Nephron progenitor cell (in vitro differentiated cells): Measurements from ENCODE around the gene TTN.

Source experiments
- DNase-seq: peaks from one replicate; pipeline ENCODE4 v3.0.0; 2021
- H3K27ac Mint-ChIP-seq: 2 replicates; pipeline ENCODE4 v1.8.0; 2021; ENCODE audit warnings: mild to moderate bottlenecking, moderate library complexity, mixed read lengths
- H3K27me3 Mint-ChIP-seq: 2 replicates; pipeline ENCODE4 v1.8.0; 2021; ENCODE audit warnings: mild to moderate bottlenecking, low read depth, mixed read lengths; ENCODE audit not compliant: poor library complexity
- H3K36me3 Mint-ChIP-seq: 2 replicates; pipeline ENCODE4 v1.8.0; 2021; ENCODE audit warnings: low read depth, mixed read lengths
- H3K4me1 Mint-ChIP-seq: 2 replicates; pipeline ENCODE4 v1.8.0; 2021; ENCODE audit warnings: mixed read lengths
- H3K4me3 Mint-ChIP-seq: 2 replicates; pipeline ENCODE4 v1.8.0; 2021; ENCODE audit warnings: mild to moderate bottlenecking, moderate library complexity, mixed read lengths
- H3K9me3 Mint-ChIP-seq: 2 replicates; pipeline ENCODE4 v1.8.0; 2021; ENCODE audit warnings: mild to moderate bottlenecking, moderate library complexity, mixed read lengths
- CTCF ChIP-seq: fragments of 200-600 bp; sonication (generic); IDR thresholded peaks from 2 replicates; pipeline ENCODE4 v1.5.0; 2021; ENCODE audit warnings: antibody characterized with exemption

The TTN gene

DNA sequence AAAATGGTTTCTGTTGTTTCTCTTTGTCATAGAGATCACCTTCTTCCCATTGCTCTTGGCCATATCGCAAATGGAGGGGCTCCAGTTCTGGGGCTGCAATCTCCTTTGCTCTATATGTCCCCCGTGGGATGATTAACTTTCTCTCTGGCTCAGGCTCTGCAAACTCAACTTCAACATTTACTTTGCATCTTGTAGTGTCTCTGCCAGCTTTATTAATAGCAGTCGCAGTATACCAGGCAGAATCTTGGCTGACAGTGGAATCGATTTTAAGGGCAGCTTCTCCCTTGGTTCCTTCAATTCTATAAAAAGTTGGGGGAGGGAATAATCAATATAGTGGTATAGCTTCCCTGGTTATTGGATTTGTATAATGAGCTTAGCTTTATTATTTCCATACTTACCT, 30.5 kb downstream of the TTN start:
- H3K4me3 Mint-ChIP-seq, result no peak overlapping the region
- H3K27ac Mint-ChIP-seq, result no peak overlapping the region
- TF ChIP-seq CTCF, result no peak
- H3K36me3 Mint-ChIP-seq, result peaks cover 11% of the 10 kb centered on the region
- peaks cover 2% of the 10 kb centered on the region for H3K27me3 Mint-ChIP-seq
- DNase-seq, result no peak
- H3K9me3 Mint-ChIP-seq, result no peaks in the 10 kb centered on the region
- no peaks in the 10 kb centered on the region for H3K4me1 Mint-ChIP-seq

DNA sequence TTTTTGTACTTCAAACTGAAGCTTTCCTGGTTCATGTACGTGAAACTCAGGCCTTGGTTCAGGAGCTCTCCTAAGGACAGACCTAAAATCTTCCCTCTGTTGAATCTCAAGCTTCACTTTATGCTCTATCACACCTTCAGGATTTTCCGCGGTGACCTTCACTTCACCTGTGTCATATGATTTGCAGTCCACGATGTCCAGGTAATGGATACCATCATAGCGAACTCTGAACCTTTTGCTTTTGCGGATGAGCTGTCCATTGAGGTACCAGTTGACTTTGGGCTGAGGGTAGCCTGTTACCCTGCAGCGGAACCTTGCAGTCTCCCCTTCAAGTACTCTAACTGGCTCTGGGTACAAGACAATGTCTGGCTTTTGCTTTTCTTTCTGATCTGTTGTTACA, 31.2 kb downstream of the TTN start:
- no peak for TF ChIP-seq CTCF
- no peak for DNase-seq
- H3K4me1 Mint-ChIP-seq, result no peaks in the 10 kb centered on the region
- H3K27me3 Mint-ChIP-seq, result peaks cover 2% of the 10 kb centered on the region
- no peak overlapping the region for H3K4me3 Mint-ChIP-seq
- no peak overlapping the region for H3K27ac Mint-ChIP-seq
- H3K9me3 Mint-ChIP-seq, result no peaks in the 10 kb centered on the region
- H3K36me3 Mint-ChIP-seq, result peaks cover 11% of the 10 kb centered on the region

DNA sequence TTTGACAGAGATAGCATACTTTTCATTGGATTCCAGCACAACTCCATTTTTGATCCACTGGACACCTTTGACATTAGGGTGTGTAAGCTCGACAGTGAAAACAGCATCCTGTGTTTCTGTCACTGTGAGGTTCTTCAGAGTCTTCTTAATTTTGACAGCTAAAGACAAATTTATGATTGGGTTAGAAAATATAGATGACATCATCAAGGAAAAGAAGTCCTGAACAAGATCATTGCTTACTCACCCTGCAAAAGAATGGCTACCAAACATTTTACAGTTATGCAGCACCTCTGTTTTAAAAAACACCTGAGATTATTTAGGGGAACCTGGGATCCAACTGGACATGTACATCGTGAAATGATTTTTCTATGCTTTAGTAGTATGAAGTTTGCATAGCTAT, 36.7 kb downstream of the TTN start:
- no peak for TF ChIP-seq CTCF
- Mint-ChIP-seq H3K4me3 (no peak overlapping the region), H3K36me3 (peaks cover under 1% of the 10 kb centered on the region), H3K9me3 (no peaks in the 10 kb centered on the region), H3K4me1 (no peaks in the 10 kb centered on the region), H3K27me3 (no peaks in the 10 kb centered on the region), H3K27ac (no peak overlapping the region)
- no peak for DNase-seq

GRCh38 chr2:178767094-178768060, 39.8 kb downstream of the TTN start:
- DNase-seq, result no peak
- Mint-ChIP-seq H3K36me3 (no peaks in the 10 kb centered on the region), H3K4me3 (no peak overlapping the region), H3K4me1 (no peaks in the 10 kb centered on the region), H3K27me3 (no peaks in the 10 kb centered on the region), H3K9me3 (no peaks in the 10 kb centered on the region), H3K27ac (no peak overlapping the region)
- no peak for TF ChIP-seq CTCF

DNA sequence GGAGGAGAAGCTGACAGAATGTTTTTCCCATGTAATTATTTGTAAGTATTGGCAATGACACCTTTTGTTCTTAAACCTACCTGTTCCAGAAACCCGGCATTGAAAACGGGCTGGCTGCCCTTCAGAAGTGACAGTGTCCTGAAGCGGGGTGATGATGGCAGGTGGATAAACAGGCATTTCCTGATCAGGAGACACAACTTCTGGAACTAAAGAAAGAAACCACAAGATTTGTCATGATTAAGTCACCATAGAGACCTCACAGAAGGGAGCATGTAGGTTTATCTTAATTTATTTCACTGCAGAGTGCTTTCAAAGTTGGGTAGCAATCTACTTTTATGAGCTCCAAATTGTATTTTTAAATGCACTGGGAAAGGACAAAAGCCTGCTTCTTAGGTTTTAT, 43.1 kb downstream of the TTN start:
- Mint-ChIP-seq H3K27me3 (no peaks in the 10 kb centered on the region), H3K27ac (no peak overlapping the region), H3K4me3 (no peak overlapping the region), H3K4me1 (no peaks in the 10 kb centered on the region), H3K36me3 (no peaks in the 10 kb centered on the region), H3K9me3 (no peaks in the 10 kb centered on the region)
- TF ChIP-seq CTCF, result no peak
- DNase-seq, result no peak
